GM12864 (cell line): ENCODE results near the gene REXO1.

ENCODE experiments used
- DNase-seq: peaks from one replicate; pipeline ENCODE4 v3.0.0-alpha.2; 2011; ENCODE audit warnings: low read depth
- H3K4me3 ChIP-seq: 2 replicates; pipeline ENCODE4 v1.5.1; 2011; ENCODE audit warnings: mild to moderate bottlenecking, low read depth, low read length, control low read depth
- CTCF ChIP-seq: IDR thresholded peaks from 2 replicates; pipeline ENCODE4 v1.5.1; 2011; ENCODE audit warnings: low read depth, mild to moderate bottlenecking, moderate library complexity, low read length, control low read depth, inconsistent platforms; ENCODE audit errors: missing control alignments

The REXO1 gene

GRCh38 chr19:1873524-1874473 lies 25.5 kb upstream of the REXO1 start:
- no peak for DNase-seq
- H3K4me3 ChIP-seq, result peak overlapping the region; percentile 95
- no peak for TF ChIP-seq CTCF

- no peak overlapping the region for H3K4me3 ChIP-seq
- DNase-seq, result no peak
- TF ChIP-seq CTCF, result no peak
These were observed 24.7 kb upstream of the REXO1 start for GRCh38 chr19:1872807-1873523.

- no peak for DNase-seq
- no peak overlapping the region for H3K4me3 ChIP-seq
- no peak for TF ChIP-seq CTCF
These were observed 23.3 kb upstream of the REXO1 start for GRCh38 chr19:1871630-1872029.

GRCh38 chr19:1871140-1871597 lies 22.9 kb upstream of the REXO1 start:
- H3K4me3 ChIP-seq, result no peak overlapping the region
- no peak for DNase-seq
- TF ChIP-seq CTCF, result no peak

GRCh38 chr19:1868971-1869370 lies 20.7 kb upstream of the REXO1 start:
- no peak for DNase-seq
- H3K4me3 ChIP-seq, result no peak overlapping the region
- TF ChIP-seq CTCF, result no peak

- no peak for DNase-seq
- H3K4me3 ChIP-seq, result no peak overlapping the region
- TF ChIP-seq CTCF, result no peak
These were observed 19.1 kb upstream of the REXO1 start for GRCh38 chr19:1867349-1867724.
